ENCODE data around the gene PATE3.

The PATE3 gene

GRCh38 chr11:125773516-125773915 lies 14.4 kb upstream of the PATE3 start:
- TF ChIP-seq RARB (CRISPR knock-in tag; IDR thresholded peaks at IDR 0.05) (no peak), PPARA (CRISPR knock-in tag; IDR thresholded peaks at IDR 0.05; ENCODE audit: borderline replicate concordance) (no peak), TSHZ2 (CRISPR knock-in tag; IDR thresholded peaks at IDR 0.05) (no peak), ZFP30 (CRISPR knock-in tag; IDR thresholded peaks at IDR 0.05) (no peak)
- ATAC-seq, result peak; percentile 51

- peak; percentile 34 for ATAC-seq
Observed at GRCh38 chr11:125777309-125777708, 10.6 kb upstream of the PATE3 start.

GRCh38 chr11:125778728-125779127 lies 9.2 kb upstream of the PATE3 start, which contains the start of gene PATE2:
Gene PATE2, minus strand, starts transcription at chr11:125778828. Its CDS starts 55 bp downstream, at chr11:125778773.
- no peak for ATAC-seq
- TF ChIP-seq TCF4 (CRISPR knock-in tag; IDR thresholded peaks at IDR 0.05; ENCODE audit: borderline replicate concordance) (no peak), PPARA (CRISPR knock-in tag; IDR thresholded peaks at IDR 0.05; ENCODE audit: borderline replicate concordance) (no peak), PATZ1 (CRISPR knock-in tag; IDR thresholded peaks at IDR 0.05; ENCODE audit: borderline replicate concordance) (no peak), POU6F1 (CRISPR knock-in tag; IDR thresholded peaks at IDR 0.05; ENCODE audit: borderline replicate concordance, low read depth) (no peak), GLIS3 (CRISPR knock-in tag; IDR thresholded peaks at IDR 0.05) (no peak), CREB5 (CRISPR knock-in tag; IDR thresholded peaks at IDR 0.05; ENCODE audit: low read depth) (no peak), ZNF565 (CRISPR knock-in tag; conservative IDR thresholded peaks at IDR 0.05; ENCODE audit: low read depth) (no peak)

More at GRCh38 chr11:125777309-125777708, 10.6 kb upstream of the PATE3 start:
- TF ChIP-seq PPARA (CRISPR knock-in tag; IDR thresholded peaks at IDR 0.05; ENCODE audit: borderline replicate concordance) (no peak), CSRNP3 (CRISPR knock-in tag; IDR thresholded peaks at IDR 0.05) (no peak), RARB (CRISPR knock-in tag; IDR thresholded peaks at IDR 0.05) (no peak), TSHZ2 (CRISPR knock-in tag; IDR thresholded peaks at IDR 0.05) (no peak), SNAI2 (CRISPR knock-in tag; IDR thresholded peaks at IDR 0.05) (no peak), GLIS3 (CRISPR knock-in tag; IDR thresholded peaks at IDR 0.05) (no peak), ISL1 (CRISPR knock-in tag; IDR thresholded peaks at IDR 0.05) (no peak), OSR1 (CRISPR knock-in tag; IDR thresholded peaks at IDR 0.05) (no peak), ZFP3 (CRISPR knock-in tag; IDR thresholded peaks at IDR 0.05) (no peak), ZC3H10 (CRISPR knock-in tag; IDR thresholded peaks at IDR 0.05) (no peak), ZNF70 (CRISPR knock-in tag; IDR thresholded peaks at IDR 0.05) (no peak), ARNTL (CRISPR knock-in tag; IDR thresholded peaks at IDR 0.05; ENCODE audit: borderline replicate concordance, low read depth) (no peak), TCF4 (CRISPR knock-in tag; IDR thresholded peaks at IDR 0.05; ENCODE audit: borderline replicate concordance) (no peak), ZNF8 (CRISPR knock-in tag; IDR thresholded peaks at IDR 0.05) (no peak), PATZ1 (CRISPR knock-in tag; IDR thresholded peaks at IDR 0.05; ENCODE audit: borderline replicate concordance) (no peak), TOX (CRISPR knock-in tag; IDR thresholded peaks at IDR 0.05; ENCODE audit: borderline replicate concordance) (no peak)
